A673 (cell line): Measurements from ENCODE around the gene SCPEP1. TPM values are rescaled to one million over a fixed set of nuclear protein-coding genes. Genes with fewer than 3 reads are reported as not detected.

ENCODE experiments used
- BruUV-seq: library from RNA; stranded (reverse); fragments of 400-500 nt; replicated peaks from 2 replicates; lab custom pipeline; 2021; lab: Mats Ljungman, UMichigan
- CTCF ChIA-PET: fragments of 300-600 bp; sonication (Branson Sonifier 250); formaldehyde crosslinking; loops from one replicate; lab custom pipeline; 2022; ENCODE audit warnings: antibody characterized with exemption; lab: Charles Lee
- POLR2A ChIA-PET: fragments of 300-600 bp; sonication (Branson Sonifier 250); formaldehyde crosslinking; loops from one replicate; lab custom pipeline; 2022; ENCODE audit warnings: antibody characterized with exemption; ENCODE audit not compliant: low non-redundant PET; lab: Charles Lee
- DNase-seq: peaks from one replicate; pipeline ENCODE4 v3.0.0-alpha.2; 2015; ENCODE audit warnings: low spot score
- H3K27ac ChIP-seq: fragments of 200-600 bp; sonication (generic); 2 replicates; pipeline ENCODE4 v1.5.1; 2016; ENCODE audit warnings: mixed run types, low read depth, mild to moderate bottlenecking, mixed read lengths, antibody characterized with exemption, low read length; ENCODE audit not compliant: poor library complexity, severe bottlenecking
- H3K27me3 ChIP-seq: fragments of 200-600 bp; sonication (generic); replicated peaks from 2 replicates; pipeline ENCODE4 v1.6.1; 2017; ENCODE audit warnings: mixed run types, low read depth, mild to moderate bottlenecking, mixed read lengths, antibody characterized with exemption, low read length; ENCODE audit not compliant: insufficient read depth, poor library complexity
- H3K36me3 ChIP-seq: fragments of 200-600 bp; sonication (generic); 2 replicates; pipeline ENCODE4 v1.6.1; 2016; ENCODE audit warnings: mixed run types, mild to moderate bottlenecking, mixed read lengths, antibody characterized with exemption, low read length; ENCODE audit not compliant: insufficient read depth, poor library complexity, severe bottlenecking
- H3K4me1 ChIP-seq: fragments of 200-600 bp; sonication (generic); 2 replicates; pipeline ENCODE4 v1.6.1; 2017; ENCODE audit warnings: mixed run types, mild to moderate bottlenecking, mixed read lengths, antibody characterized with exemption, low read length; ENCODE audit not compliant: insufficient read depth, poor library complexity, severe bottlenecking
- H3K4me3 ChIP-seq: fragments of 200-600 bp; sonication (generic); 2 replicates; pipeline ENCODE4 v1.5.1; 2016; ENCODE audit warnings: low read depth, mixed run types, mild to moderate bottlenecking, mixed read lengths, low read length; ENCODE audit not compliant: poor library complexity, severe bottlenecking
- H3K9me3 ChIP-seq: fragments of 200-600 bp; sonication (generic); 2 replicates; pipeline ENCODE4 v1.6.1; 2016; ENCODE audit warnings: mixed run types, low read depth, mild to moderate bottlenecking, mixed read lengths, antibody characterized with exemption, low read length; ENCODE audit not compliant: poor library complexity, severe bottlenecking
- CTCF ChIP-seq: fragments of 300-800, 200-600 bp; sonication (generic); conservative IDR thresholded peaks from 2 replicates; pipeline ENCODE4 v1.5.1; 2017; ENCODE audit warnings: low read depth, mild to moderate bottlenecking, antibody characterized with exemption, low read length, moderate library complexity, mixed read lengths
- EZH2 ChIP-seq: fragments of 200-600 bp; sonication (generic); IDR thresholded peaks from 2 replicates; pipeline ENCODE4 v1.6.1; 2017; ENCODE audit warnings: borderline replicate concordance, low read depth, mild to moderate bottlenecking, mixed read lengths, antibody characterized with exemption, low read length; ENCODE audit not compliant: poor library complexity, severe bottlenecking
- intact Hi-C: fragments of 100-400 bp; cut with micrococcal nuclease; formaldehyde crosslinking; loops from one replicate; pipeline ENCODE4 v1.10.0; 2022; ENCODE audit not compliant: unreplicated experiment
- total RNA-seq: library from RNA; stranded (reverse); gene quantifications from 2 replicates; pipeline ENCODE4 v1.2.3, GENCODE V29; 2021

Gene SCPEP1
- total RNA-seq, 1 experiment from 2014 or later, result 31.8 TPM

- POLR2A ChIA-PET, result no interaction called here
- H3K36me3 ChIP-seq, result no peaks in the 10 kb centered on the region
- DNase-seq, result no peak
- H3K27ac ChIP-seq, result no peak overlapping the region
- CTCF ChIA-PET, result no interaction called here
- H3K27me3 ChIP-seq, result no peaks in the 10 kb centered on the region
- TF ChIP-seq EZH2 (no peak), CTCF (no peak)
- no peak overlapping the region for H3K4me3 ChIP-seq
- no peaks in the 10 kb centered on the region for H3K4me1 ChIP-seq
- H3K9me3 ChIP-seq, result no peaks in the 10 kb centered on the region
- intact Hi-C loops, result no loop called here
- no TSS peak for BruUV-seq
Measured at GRCh38 chr17:56995766-56996165, 17.8 kb downstream of the SCPEP1 start.

- POLR2A ChIA-PET, result no interaction called here
- Histone ChIP-seq H3K36me3 (no peaks in the 10 kb centered on the region), H3K27me3 (no peaks in the 10 kb centered on the region), H3K27ac (no peak overlapping the region), H3K9me3 (no peaks in the 10 kb centered on the region), H3K4me3 (no peak overlapping the region), H3K4me1 (no peaks in the 10 kb centered on the region)
- TF ChIP-seq EZH2, result no peak
- no peak for TF ChIP-seq CTCF
- DNase-seq, result no peak
- intact Hi-C loops, result no loop called here
- no TSS peak for BruUV-seq
- CTCF ChIA-PET, result no interaction called here
Measured at GRCh38 chr17:56997313-56997712, 19.4 kb downstream of the SCPEP1 start.

- BruUV-seq, result no TSS peak
- POLR2A ChIA-PET, result no interaction called here
- no peak for DNase-seq
- no peak overlapping the region for H3K27ac ChIP-seq
- H3K9me3 ChIP-seq, result no peaks in the 10 kb centered on the region
- intact Hi-C loops, result no loop called here
- TF ChIP-seq CTCF, result no peak
- TF ChIP-seq EZH2, result no peak
- H3K36me3 ChIP-seq, result no peaks in the 10 kb centered on the region
- H3K27me3 ChIP-seq, result no peaks in the 10 kb centered on the region
- CTCF ChIA-PET, result no interaction called here
- no peaks in the 10 kb centered on the region for H3K4me1 ChIP-seq
- no peak overlapping the region for H3K4me3 ChIP-seq
Measured at GRCh38 chr17:57001541-57001940, 23.6 kb downstream of the SCPEP1 start.
